ENCODE results near the gene NIT1.
"Not testable (repeated sequence)": the region's sequence is repeated elsewhere in the genome, so short reads cannot be mapped to it uniquely, and the experiment has no call there.

NIT1 gene

DNA sequence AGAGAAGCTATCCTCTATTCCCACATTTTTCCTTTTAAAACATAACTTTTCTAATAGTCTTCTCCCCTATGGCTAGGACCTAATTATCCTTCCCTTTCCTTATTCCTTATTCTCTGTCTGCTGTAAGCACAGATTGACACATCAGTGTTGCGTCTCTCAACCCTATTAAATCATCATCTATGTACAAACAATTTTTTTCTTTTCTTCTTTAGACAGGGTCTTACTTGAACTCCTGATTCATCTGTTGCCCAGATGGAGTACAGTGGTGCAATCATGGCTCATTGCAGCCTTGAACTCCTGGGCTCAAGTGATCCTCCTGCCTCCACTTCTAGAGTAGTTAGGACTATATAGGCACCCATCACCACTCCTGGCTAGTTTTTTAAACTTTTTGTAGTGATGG lies 11.5 kb upstream of the NIT1 start:
- in situ Hi-C loops (cut with HindIII; ENCODE audit: low sequenced_read_pairs) = no loop called here
- no peak for DNase-seq (ENCODE audit: low read depth)
- H3K4me3 ChIP-seq (ENCODE audit: low read depth, low read length) = no peak overlapping the region
- TF ChIP-seq, protein P1, sequence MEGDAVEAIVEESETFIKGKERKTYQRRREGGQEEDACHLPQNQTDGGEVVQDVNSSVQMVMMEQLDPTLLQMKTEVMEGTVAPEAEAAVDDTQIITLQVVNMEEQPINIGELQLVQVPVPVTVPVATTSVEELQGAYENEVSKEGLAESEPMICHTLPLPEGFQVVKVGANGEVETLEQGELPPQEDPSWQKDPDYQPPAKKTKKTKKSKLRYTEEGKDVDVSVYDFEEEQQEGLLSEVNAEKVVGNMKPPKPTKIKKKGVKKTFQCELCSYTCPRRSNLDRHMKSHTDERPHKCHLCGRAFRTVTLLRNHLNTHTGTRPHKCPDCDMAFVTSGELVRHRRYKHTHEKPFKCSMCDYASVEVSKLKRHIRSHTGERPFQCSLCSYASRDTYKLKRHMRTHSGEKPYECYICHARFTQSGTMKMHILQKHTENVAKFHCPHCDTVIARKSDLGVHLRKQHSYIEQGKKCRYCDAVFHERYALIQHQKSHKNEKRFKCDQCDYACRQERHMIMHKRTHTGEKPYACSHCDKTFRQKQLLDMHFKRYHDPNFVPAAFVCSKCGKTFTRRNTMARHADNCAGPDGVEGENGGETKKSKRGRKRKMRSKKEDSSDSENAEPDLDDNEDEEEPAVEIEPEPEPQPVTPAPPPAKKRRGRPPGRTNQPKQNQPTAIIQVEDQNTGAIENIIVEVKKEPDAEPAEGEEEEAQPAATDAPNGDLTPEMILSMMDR (IDR thresholded peaks at IDR 0.05; ENCODE audit: low read depth, low read length, missing control alignments) = no peak

DNA sequence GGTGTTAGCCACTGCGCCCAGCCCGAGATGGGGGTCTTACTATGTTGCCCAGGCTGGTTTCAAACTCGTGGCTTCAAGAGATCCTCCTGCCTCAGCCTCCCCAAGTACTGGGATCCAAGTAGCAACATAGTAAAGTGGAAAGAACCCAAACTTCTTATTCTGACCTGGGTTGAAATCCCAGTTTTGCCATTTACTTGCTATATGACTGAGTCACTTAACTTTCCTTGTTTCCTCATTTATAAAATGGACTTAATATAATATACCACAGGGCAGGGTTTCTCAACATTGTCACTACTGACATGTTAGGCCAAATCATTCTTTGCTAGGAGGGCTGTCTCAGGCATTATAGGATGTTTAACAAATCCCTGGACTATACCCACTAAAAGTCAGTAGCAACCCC lies 6.8 kb upstream of the NIT1 start:
- in situ Hi-C loops (cut with HindIII; ENCODE audit: low sequenced_read_pairs) = no loop called here
- no peak overlapping the region for H3K4me3 ChIP-seq (ENCODE audit: low read depth, low read length)
- no peak for DNase-seq (ENCODE audit: low read depth)
- TF ChIP-seq, protein P1 (IDR thresholded peaks at IDR 0.05; ENCODE audit: low read depth, low read length, missing control alignments) = no peak

DNA sequence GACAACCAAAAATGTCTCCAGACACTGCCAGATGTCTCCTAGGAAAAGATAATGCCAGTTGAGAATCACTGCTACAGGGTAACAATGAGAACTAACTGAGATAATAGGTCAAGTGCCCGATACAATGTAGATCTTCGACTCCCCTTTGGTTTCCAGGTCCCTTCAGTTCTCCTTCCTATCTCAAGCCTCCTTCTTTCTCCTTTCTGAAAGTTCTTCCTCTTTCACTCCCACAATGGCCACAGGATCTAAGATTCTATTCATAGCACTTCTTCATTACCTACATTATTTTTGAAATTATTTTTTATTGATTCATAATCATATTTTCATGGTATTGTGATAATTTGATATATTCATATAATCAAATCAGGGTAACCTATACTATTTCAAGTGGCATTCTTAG lies 6.4 kb upstream of the NIT1 start:
- DNase-seq (ENCODE audit: low read depth) = no peak
- TF ChIP-seq, protein P1 (IDR thresholded peaks at IDR 0.05; ENCODE audit: low read depth, low read length, missing control alignments) = no peak
- no peak overlapping the region for H3K4me3 ChIP-seq (ENCODE audit: low read depth, low read length)
- in situ Hi-C loops (cut with HindIII; ENCODE audit: low sequenced_read_pairs) = no loop called here

DNA sequence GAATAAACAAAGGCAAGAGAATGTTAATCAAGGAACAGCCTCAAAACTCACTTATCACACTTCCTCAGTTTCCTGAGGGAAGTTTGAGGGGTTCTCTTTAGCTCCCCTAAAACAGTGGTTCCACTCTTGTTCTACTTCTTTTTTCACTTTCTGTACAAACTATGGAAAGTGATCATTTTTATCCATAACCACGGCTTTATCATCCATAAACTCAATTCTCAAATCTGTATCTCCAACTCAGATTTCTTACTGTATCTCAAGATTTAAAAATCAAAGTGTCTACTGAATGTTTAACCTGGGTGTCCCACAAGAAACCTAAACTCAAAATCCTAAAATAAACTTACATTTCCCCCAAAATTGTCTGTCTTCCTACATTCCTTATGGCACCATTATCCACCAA lies 4.0 kb upstream of the NIT1 start:
- in situ Hi-C loops (cut with HindIII; ENCODE audit: low sequenced_read_pairs) = no loop called here
- TF ChIP-seq, protein P1 (IDR thresholded peaks at IDR 0.05; ENCODE audit: low read depth, low read length, missing control alignments) = no peak
- H3K4me3 ChIP-seq (ENCODE audit: low read depth, low read length) = no peak overlapping the region
- DNase-seq (ENCODE audit: low read depth) = no peak

DNA sequence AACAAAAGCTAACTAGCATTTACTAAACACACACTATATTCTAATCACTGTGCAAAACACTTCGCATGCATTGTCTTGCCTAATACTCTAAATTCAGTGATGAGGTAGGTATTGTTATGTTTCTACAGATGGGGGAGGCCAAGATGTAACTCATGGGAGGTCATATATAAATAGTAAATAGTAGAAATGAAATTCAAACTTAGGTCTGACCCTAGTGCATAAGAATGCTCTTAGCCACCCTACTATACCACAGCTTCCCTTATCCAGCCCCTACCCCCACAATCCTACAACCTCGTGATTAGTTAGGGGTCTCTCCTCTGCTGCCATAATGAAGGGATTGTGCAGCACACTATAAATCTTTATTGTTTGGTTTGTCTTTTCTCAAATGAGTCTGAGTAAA lies 3.3 kb upstream of the NIT1 start:
- no peak for DNase-seq (ENCODE audit: low read depth)
- TF ChIP-seq, protein P1 (IDR thresholded peaks at IDR 0.05; ENCODE audit: low read depth, low read length, missing control alignments) = no peak
- no peak overlapping the region for H3K4me3 ChIP-seq (ENCODE audit: low read depth, low read length)
- in situ Hi-C loops (cut with HindIII; ENCODE audit: low sequenced_read_pairs) = no loop called here

DNA sequence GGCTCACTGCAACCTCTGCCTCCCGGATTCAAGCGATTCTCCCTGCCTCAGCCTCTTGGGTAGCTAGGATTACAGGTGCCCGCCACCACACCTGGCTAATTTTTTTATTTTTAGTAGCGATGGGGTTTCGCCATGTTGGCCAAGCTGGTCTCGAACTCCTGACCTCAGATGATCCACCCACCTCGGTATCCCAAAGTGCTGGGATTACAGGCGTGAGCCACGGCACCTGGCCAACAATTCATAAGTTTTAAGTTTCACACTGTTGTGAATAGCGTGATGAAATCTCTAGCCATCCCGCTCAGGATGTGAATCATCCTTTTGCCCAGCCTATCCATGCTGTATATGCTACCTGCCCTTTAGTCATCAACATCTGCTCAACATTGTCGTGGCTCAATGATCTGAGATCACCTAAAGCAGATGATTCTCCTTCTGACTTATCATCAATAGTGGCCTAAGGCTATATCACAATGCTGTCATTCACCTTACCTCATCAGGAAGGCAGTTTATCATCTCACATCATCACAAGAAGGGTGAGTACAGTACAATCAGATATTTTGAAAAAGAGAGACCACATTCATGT lies 2.7 kb upstream of the NIT1 start:
- TF ChIP-seq, protein P1 (IDR thresholded peaks at IDR 0.05; ENCODE audit: low read depth, low read length, missing control alignments) = no peak
- in situ Hi-C loops (cut with HindIII; ENCODE audit: low sequenced_read_pairs) = no loop called here
- DNase-seq (ENCODE audit: low read depth) = peak; percentile 79
- H3K4me3 ChIP-seq (ENCODE audit: low read depth, low read length) = no peak overlapping the region

DNA sequence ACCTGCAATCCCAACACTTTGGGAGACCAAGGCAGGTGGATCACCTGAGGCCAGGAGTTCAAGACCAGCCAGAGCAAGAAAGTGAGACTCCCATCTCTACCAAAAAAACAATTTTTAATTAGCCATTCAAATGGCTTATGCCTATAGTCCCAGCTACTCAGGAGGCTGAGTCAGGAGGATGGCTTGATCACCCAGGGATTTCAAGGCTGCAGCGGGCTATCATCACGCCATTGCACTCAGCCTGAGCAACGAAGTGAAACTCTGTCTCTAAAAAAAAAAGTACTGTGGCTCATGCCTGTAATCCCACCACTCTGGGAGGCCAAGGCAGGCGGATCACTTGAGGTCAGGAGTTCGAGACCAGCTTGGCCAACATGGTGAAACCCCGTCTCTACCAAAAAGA lies 1.9 kb upstream of the NIT1 start:
- DNase-seq (ENCODE audit: low read depth); H3K4me3 ChIP-seq (ENCODE audit: low read depth, low read length); in situ Hi-C loops (cut with HindIII; ENCODE audit: low sequenced_read_pairs): not testable (repeated sequence)

Measured in astrocyte of the cerebellum (primary cell).